ENCODE results near the gene TTYH1. TPM values are rescaled to one million over a fixed set of nuclear protein-coding genes. Genes with fewer than 3 reads are reported as not detected.
"Not testable (repeated sequence)": the region's sequence is repeated elsewhere in the genome, so short reads cannot be mapped to it uniquely, and the experiment has no call there.

Gene TTYH1
- total and polyA plus RNA-seq, 2 donors (not counting 1 experiment from before 2014, with no cell fraction given), result not detected

GRCh38 chr19:54379187-54379678, 36.0 kb upstream of the TTYH1 start:
- Histone ChIP-seq H2AFZ (ENCODE audit: low read length) (no peak overlapping the region), H3K4me2 (ENCODE audit: extremely low read depth, insufficient read depth, low read length) (no peak overlapping the region), H3K27me3 (ENCODE audit: control insufficient read depth, insufficient read depth, low read length) (no peaks in the 10 kb centered on the region), H3K27ac (ENCODE audit: insufficient read depth, low read length) (no peak overlapping the region), H3K9ac (ENCODE audit: insufficient read depth, low read length) (no peak overlapping the region), H4K20me1 (ENCODE audit: control insufficient read depth, extremely low read depth, insufficient read depth, low read length) (no peaks in the 10 kb centered on the region), H3K4me1 (ENCODE audit: control insufficient read depth, extremely low read depth, insufficient read depth, low read length) (no peaks in the 10 kb centered on the region), H3K79me2 (ENCODE audit: control insufficient read depth, insufficient read depth, low read length) (no peaks in the 10 kb centered on the region), H3K36me3 (ENCODE audit: control insufficient read depth, insufficient read depth, low read length) (no peaks in the 10 kb centered on the region), H3K4me3 (replicated peaks in 1 of 4; ENCODE audit: control extremely low read depth in 1 of 4, insufficient read depth in 1 of 4, low read depth in 3 of 4, low read length in 4 of 4) (no peak overlapping the region), H3K9me3 (ENCODE audit: control insufficient read depth, insufficient read depth, low read depth, low read length) (no peaks in the 10 kb centered on the region)
- TF ChIP-seq EZH2 (IDR thresholded peaks at IDR 0.05; ENCODE audit: low read length, missing control alignments) (no peak), CTCF (conservative IDR thresholded peaks at IDR 0.05 in 1 of 2, IDR thresholded peaks at IDR 0.05 in 1 of 2; ENCODE audit: low read depth in 1 of 2, low read length in 2 of 2) (no peak)
- DNase-seq (ENCODE audit: low read depth in 2 of 2), result no peak

- H3K4me1 ChIP-seq (ENCODE audit: control insufficient read depth, extremely low read depth, insufficient read depth, low read length), result no peaks in the 10 kb centered on the region
- no peaks in the 10 kb centered on the region for H4K20me1 ChIP-seq (ENCODE audit: control insufficient read depth, extremely low read depth, insufficient read depth, low read length)
- H3K27me3 ChIP-seq (ENCODE audit: control insufficient read depth, insufficient read depth, low read length), result no peaks in the 10 kb centered on the region
- no peak overlapping the region for H3K27ac ChIP-seq (ENCODE audit: insufficient read depth, low read length)
- DNase-seq (ENCODE audit: low read depth in 2 of 2), result no peak
- no peaks in the 10 kb centered on the region for H3K79me2 ChIP-seq (ENCODE audit: control insufficient read depth, insufficient read depth, low read length)
- no peak overlapping the region for H3K9ac ChIP-seq (ENCODE audit: insufficient read depth, low read length)
- no peak overlapping the region for H3K4me2 ChIP-seq (ENCODE audit: extremely low read depth, insufficient read depth, low read length)
- TF ChIP-seq EZH2 (IDR thresholded peaks at IDR 0.05; ENCODE audit: low read length, missing control alignments) (no peak), CTCF (conservative IDR thresholded peaks at IDR 0.05 in 1 of 2, IDR thresholded peaks at IDR 0.05 in 1 of 2; ENCODE audit: low read depth in 1 of 2, low read length in 2 of 2) (no peak)
- H2AFZ ChIP-seq (ENCODE audit: low read length), result no peak overlapping the region
- no peaks in the 10 kb centered on the region for H3K36me3 ChIP-seq (ENCODE audit: control insufficient read depth, insufficient read depth, low read length)
- H3K4me3 ChIP-seq (replicated peaks in 1 of 4; ENCODE audit: control extremely low read depth in 1 of 4, insufficient read depth in 1 of 4, low read depth in 3 of 4, low read length in 4 of 4), result no peak overlapping the region
- no peaks in the 10 kb centered on the region for H3K9me3 ChIP-seq (ENCODE audit: control insufficient read depth, insufficient read depth, low read depth, low read length)
Measured at GRCh38 chr19:54380897-54381296, 34.4 kb upstream of the TTYH1 start.

GRCh38 chr19:54382041-54382440, 33.2 kb upstream of the TTYH1 start:
- not testable (repeated sequence) for H3K79me2 ChIP-seq (ENCODE audit: control insufficient read depth, insufficient read depth, low read length); H3K27me3 ChIP-seq (ENCODE audit: control insufficient read depth, insufficient read depth, low read length); H3K9ac ChIP-seq (ENCODE audit: insufficient read depth, low read length); H3K4me3 ChIP-seq (replicated peaks in 1 of 4; ENCODE audit: control extremely low read depth in 1 of 4, insufficient read depth in 1 of 4, low read depth in 3 of 4, low read length in 4 of 4); H3K9me3 ChIP-seq (ENCODE audit: control insufficient read depth, insufficient read depth, low read depth, low read length); H3K4me1 ChIP-seq (ENCODE audit: control insufficient read depth, extremely low read depth, insufficient read depth, low read length); H3K27ac ChIP-seq (ENCODE audit: insufficient read depth, low read length); H3K4me2 ChIP-seq (ENCODE audit: extremely low read depth, insufficient read depth, low read length); H4K20me1 ChIP-seq (ENCODE audit: control insufficient read depth, extremely low read depth, insufficient read depth, low read length); H3K36me3 ChIP-seq (ENCODE audit: control insufficient read depth, insufficient read depth, low read length); H2AFZ ChIP-seq (ENCODE audit: low read length); DNase-seq (ENCODE audit: low read depth in 2 of 2)

All from fibroblast of lung (primary cell).